Lower leg skin (tissue), 3 donors: Measurements from ENCODE around the gene TNP2.

Experiments
- POLR2A ChIP-seq, 2 donors: fragments of 450-650 bp; IDR thresholded peaks; one replicate each; pipeline ENCODE4 v1.6.1; 2016 to 2017; ENCODE audit warnings: antibody characterized with exemption in 2 of 2, mild to moderate bottlenecking in 1 of 2, moderate library complexity in 1 of 2
- TF ChIP-seq, protein P1 (sequence below), 3 donors: fragments of 450-650 bp; IDR thresholded peaks; one replicate each; pipeline ENCODE4 v1.5.1; 2016; ENCODE audit warnings: antibody characterized with exemption in 3 of 3, mild to moderate bottlenecking in 3 of 3, moderate library complexity in 2 of 3

DNA sequence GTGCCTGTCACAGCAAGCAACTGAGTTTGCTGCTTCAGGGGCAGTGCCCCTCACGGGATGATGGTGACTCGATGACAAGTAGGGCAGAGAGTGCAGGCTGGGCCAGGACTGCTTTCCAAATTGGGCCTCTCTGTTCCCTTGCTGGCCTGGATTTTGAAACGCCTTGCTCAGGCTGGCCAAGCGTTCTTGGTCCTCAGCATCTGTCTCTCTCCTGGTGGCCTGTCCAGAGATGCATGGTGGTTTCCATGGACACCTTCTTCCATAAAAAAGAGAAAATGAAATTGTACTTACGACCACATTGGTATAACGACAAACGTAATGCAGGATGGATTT lies 31.4 kb upstream of the TNP2 start:
- TF ChIP-seq, protein P1, sequence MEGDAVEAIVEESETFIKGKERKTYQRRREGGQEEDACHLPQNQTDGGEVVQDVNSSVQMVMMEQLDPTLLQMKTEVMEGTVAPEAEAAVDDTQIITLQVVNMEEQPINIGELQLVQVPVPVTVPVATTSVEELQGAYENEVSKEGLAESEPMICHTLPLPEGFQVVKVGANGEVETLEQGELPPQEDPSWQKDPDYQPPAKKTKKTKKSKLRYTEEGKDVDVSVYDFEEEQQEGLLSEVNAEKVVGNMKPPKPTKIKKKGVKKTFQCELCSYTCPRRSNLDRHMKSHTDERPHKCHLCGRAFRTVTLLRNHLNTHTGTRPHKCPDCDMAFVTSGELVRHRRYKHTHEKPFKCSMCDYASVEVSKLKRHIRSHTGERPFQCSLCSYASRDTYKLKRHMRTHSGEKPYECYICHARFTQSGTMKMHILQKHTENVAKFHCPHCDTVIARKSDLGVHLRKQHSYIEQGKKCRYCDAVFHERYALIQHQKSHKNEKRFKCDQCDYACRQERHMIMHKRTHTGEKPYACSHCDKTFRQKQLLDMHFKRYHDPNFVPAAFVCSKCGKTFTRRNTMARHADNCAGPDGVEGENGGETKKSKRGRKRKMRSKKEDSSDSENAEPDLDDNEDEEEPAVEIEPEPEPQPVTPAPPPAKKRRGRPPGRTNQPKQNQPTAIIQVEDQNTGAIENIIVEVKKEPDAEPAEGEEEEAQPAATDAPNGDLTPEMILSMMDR (IDR thresholded peaks at IDR 0.05): no peak
- no peak for TF ChIP-seq POLR2A (IDR thresholded peaks at IDR 0.05)
